Keratinocyte (primary cell): Measurements from ENCODE around the gene FAM90A1. TPM values are rescaled to one million over a fixed set of nuclear protein-coding genes. Genes with fewer than 3 reads are reported as not detected.
"Not testable (repeated sequence)": the region's sequence is repeated elsewhere in the genome, so short reads cannot be mapped to it uniquely, and the experiment has no call there.

Experiments
- DNase-seq: peaks from one replicate; pipeline ENCODE4 v3.0.0-alpha.2; 2011; ENCODE audit warnings: low read depth, missing footprints, low spot score
- FAIRE-seq: peaks from 2 replicates; lab custom pipeline; 2011; peaks lifted over from hg19 to GRCh38; lab: Jason Lieb, UNC
- H2AFZ ChIP-seq: 2 replicates; pipeline ENCODE4 v1.6.0; 2012; ENCODE audit warnings: low read length, control low read depth, inconsistent platforms; ENCODE audit not compliant: control insufficient read depth
- H3K27ac ChIP-seq: 2 replicates; pipeline ENCODE4 v1.5.1; 2011; ENCODE audit warnings: low read length; ENCODE audit not compliant: control insufficient read depth, insufficient read depth
- H3K27me3 ChIP-seq: 3 replicates; pipeline ENCODE4 v1.6.0; 2011; ENCODE audit warnings: low read length; ENCODE audit not compliant: control insufficient read depth, insufficient read depth; ENCODE audit errors: extremely low read depth
- H3K36me3 ChIP-seq, 2 experiments: 2 replicates in 1 of 2; 3 replicates in 1 of 2; pipeline ENCODE4 v1.5.1; 2011; ENCODE audit warnings: low read length in 2 of 2, mild to moderate bottlenecking in 1 of 2; ENCODE audit not compliant: control insufficient read depth in 2 of 2, insufficient read depth in 2 of 2; ENCODE audit errors: extremely low read depth in 1 of 2
- H3K4me1 ChIP-seq: 3 replicates; pipeline ENCODE4 v1.5.1; 2011; ENCODE audit warnings: low read length; ENCODE audit not compliant: control insufficient read depth, insufficient read depth; ENCODE audit errors: extremely low read depth
- H3K4me2 ChIP-seq: 3 replicates; pipeline ENCODE4 v1.6.0; 2011; ENCODE audit warnings: low read depth, low read length; ENCODE audit not compliant: control insufficient read depth, insufficient read depth; ENCODE audit errors: extremely low read depth
- H3K4me3 ChIP-seq, 3 experiments: fragments of 200-600 bp in 1 of 3; sonication (generic) in 1 of 3; 2 replicates in 2 of 3; 3 replicates in 1 of 3; pipeline ENCODE4 v1.5.1; 2011 to 2016; ENCODE audit warnings: low read length in 3 of 3, mild to moderate bottlenecking in 3 of 3, control low read depth in 2 of 3, inconsistent platforms in 1 of 3, low read depth in 1 of 3, mixed read lengths in 1 of 3, mixed run types in 1 of 3, moderate library complexity in 1 of 3; ENCODE audit not compliant: control insufficient read depth in 2 of 3, insufficient read depth in 2 of 3; ENCODE audit errors: extremely low read depth in 1 of 3
- H3K79me2 ChIP-seq: 2 replicates; pipeline ENCODE4 v1.6.0; 2012; ENCODE audit warnings: low read length; ENCODE audit not compliant: control insufficient read depth, insufficient read depth
- H3K9ac ChIP-seq: 3 replicates; pipeline ENCODE4 v1.6.0; 2011; ENCODE audit warnings: low read length; ENCODE audit not compliant: control insufficient read depth, insufficient read depth; ENCODE audit errors: extremely low read depth
- H3K9me1 ChIP-seq: 3 replicates; pipeline ENCODE4 v1.6.0; 2011; ENCODE audit warnings: low read length; ENCODE audit not compliant: control insufficient read depth, insufficient read depth; ENCODE audit errors: extremely low read depth
- H3K9me3 ChIP-seq: 2 replicates; pipeline ENCODE4 v1.5.1; 2012; ENCODE audit warnings: low read depth, low read length; ENCODE audit not compliant: control insufficient read depth
- H4K20me1 ChIP-seq: 3 replicates; pipeline ENCODE4 v1.6.0; 2011; ENCODE audit warnings: low read length; ENCODE audit not compliant: control insufficient read depth, insufficient read depth; ENCODE audit errors: extremely low read depth
- dilution Hi-C: fragments of 300-500 bp; cut with MboI; formaldehyde crosslinking; loops from one replicate; pipeline ENCODE4 v1.7.0; 2020; ENCODE audit warnings: low sequenced_read_pairs; ENCODE audit not compliant: extremely low pct_ligation_motif_present
- polyA plus RNA-seq, 5 experiments: library from polyadenylated mRNA; depleted of rRNA in 3 of 5; stranded (reverse) in 3 of 5; stranded (forward) in 1 of 5; unstranded in 1 of 5; fragments of >200 nt; gene quantifications; 1 replicate in 1 of 5; 2 replicates in 3 of 5; 3 replicates in 1 of 5; pipeline versions ENCODE4 v1.2.1 to v1.2.3, GENCODE V29; 2011 to 2012; ENCODE audit warnings: missing spikeins in 2 of 5, low read depth in 1 of 5, low replicate concordance in 1 of 5

Gene FAM90A1
- polyA plus RNA-seq, 1 donor (not counting 4 experiments of a cell fraction or from before 2014, with no cell fraction given), result 0.04 TPM

DNA sequence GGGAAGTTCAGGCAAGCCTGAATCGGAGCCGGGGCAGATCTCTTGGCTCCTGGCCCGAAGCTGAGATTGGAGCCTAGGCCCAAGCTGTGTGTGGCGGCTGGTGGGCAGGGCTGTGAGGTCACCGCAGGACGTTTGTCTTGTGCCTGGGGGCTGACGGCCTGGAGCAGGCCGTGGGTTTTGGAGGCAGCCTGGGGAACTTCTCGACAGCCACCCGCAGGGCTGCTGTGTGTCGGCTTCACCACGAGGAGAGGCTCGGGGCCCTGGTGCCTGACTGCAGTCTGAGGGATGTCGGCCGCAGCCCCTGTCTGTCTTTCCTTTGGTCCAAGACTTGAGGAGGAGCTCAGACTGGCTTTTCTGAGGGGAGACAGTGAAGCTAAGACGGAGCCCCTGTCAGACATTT, 5.1 kb downstream of the FAM90A1 start:
- dilution Hi-C loops, H3K4me1 ChIP-seq, H3K27me3 ChIP-seq: not testable (repeated sequence)

GRCh38 chr12:8221844-8222243, 5.6 kb downstream of the FAM90A1 start:
- H3K9ac ChIP-seq, H3K4me1 ChIP-seq, H4K20me1 ChIP-seq, FAIRE-seq, H2AFZ ChIP-seq, H3K27me3 ChIP-seq, H3K36me3 ChIP-seq, H3K4me2 ChIP-seq, DNase-seq, H3K9me3 ChIP-seq, H3K9me1 ChIP-seq, H3K27ac ChIP-seq, H3K4me3 ChIP-seq, H3K79me2 ChIP-seq, dilution Hi-C loops: not testable (repeated sequence)

More for the DNA sequence above, 5.1 kb downstream of the FAM90A1 start:
- H3K79me2 ChIP-seq, H3K4me3 ChIP-seq, H3K9me3 ChIP-seq, H3K27ac ChIP-seq, DNase-seq, H3K9ac ChIP-seq, FAIRE-seq, H3K36me3 ChIP-seq, H2AFZ ChIP-seq, H4K20me1 ChIP-seq, H3K4me2 ChIP-seq, H3K9me1 ChIP-seq: not testable (repeated sequence)

GRCh38 chr12:8221375-8221774, 6.0 kb downstream of the FAM90A1 start:
- dilution Hi-C loops, H3K9me1 ChIP-seq, H3K9ac ChIP-seq, H3K27me3 ChIP-seq, H3K36me3 ChIP-seq, DNase-seq, H3K27ac ChIP-seq, H2AFZ ChIP-seq, H3K9me3 ChIP-seq, H3K4me1 ChIP-seq, H4K20me1 ChIP-seq, FAIRE-seq, H3K79me2 ChIP-seq, H3K4me3 ChIP-seq, H3K4me2 ChIP-seq: not testable (repeated sequence)

DNA sequence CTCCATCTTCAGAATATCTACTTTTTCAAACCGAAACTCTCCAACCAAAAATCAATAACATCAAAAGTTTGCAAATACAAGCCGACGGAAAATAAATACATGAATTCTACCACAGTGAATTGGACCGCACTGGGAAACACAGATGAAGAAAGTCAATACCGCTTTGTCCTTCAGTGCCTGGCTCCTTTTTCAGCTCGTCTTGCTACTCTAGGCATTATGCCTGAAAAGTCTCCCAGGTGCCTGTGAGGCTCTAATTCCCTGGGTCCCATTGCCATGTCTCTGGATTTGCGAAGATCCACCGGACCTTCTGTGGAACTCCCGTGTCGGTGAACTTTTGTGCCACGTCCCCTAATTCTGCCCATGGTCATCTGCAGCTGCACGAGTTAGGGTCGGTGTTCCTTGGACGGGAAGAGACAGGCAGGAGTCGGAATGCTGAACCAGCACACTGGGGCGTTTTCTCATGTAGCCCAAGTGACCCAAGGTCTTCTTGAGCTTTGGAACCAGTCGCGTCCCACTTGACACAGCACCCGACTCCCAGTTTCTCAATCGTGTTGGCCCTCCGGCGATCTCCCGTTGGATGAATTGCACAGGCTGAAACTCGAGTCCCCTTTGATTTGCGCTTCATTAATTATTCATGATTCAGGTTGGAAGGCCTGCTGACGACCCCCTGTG, 8.6 kb downstream of the FAM90A1 start:
- H4K20me1 ChIP-seq, H2AFZ ChIP-seq, H3K36me3 ChIP-seq, H3K4me3 ChIP-seq, H3K79me2 ChIP-seq, DNase-seq, H3K9ac ChIP-seq, H3K4me2 ChIP-seq, H3K4me1 ChIP-seq, H3K9me1 ChIP-seq, H3K9me3 ChIP-seq, H3K27ac ChIP-seq, dilution Hi-C loops, FAIRE-seq, H3K27me3 ChIP-seq: not testable (repeated sequence)

DNA sequence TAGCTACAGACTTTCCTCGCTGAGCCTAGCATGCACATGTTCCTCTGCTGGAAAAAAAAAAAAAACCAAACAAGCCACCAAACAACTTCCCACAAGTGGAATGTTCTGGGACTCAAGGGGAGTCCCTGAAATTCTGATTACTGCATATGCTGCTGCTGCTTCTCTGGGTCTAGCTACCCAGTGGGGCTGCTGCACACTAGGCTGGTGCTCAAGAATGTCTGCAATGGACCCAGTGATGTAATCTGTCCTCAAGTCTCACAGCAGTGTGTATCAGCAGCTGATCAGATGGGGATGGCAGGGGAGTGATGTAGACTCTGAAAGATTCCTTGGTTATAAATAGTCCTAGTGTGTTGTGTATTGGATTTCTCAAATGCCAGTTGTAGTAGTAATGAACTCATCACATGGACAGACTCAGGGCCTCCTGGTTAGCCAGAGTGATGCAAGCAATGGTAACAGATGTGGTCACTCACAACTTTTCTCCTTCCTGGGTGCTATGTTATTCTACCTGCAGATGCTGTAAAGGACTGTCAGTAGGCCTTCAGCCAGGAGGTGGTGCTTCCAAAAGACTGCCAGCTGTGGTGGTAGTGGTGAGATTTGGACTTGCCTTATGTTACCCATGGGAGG, 29.6 kb downstream of the FAM90A1 start:
- H4K20me1 ChIP-seq, dilution Hi-C loops, H2AFZ ChIP-seq, H3K9me3 ChIP-seq, H3K4me3 ChIP-seq, H3K79me2 ChIP-seq, DNase-seq, H3K4me2 ChIP-seq, H3K9me1 ChIP-seq, H3K27me3 ChIP-seq, H3K9ac ChIP-seq, H3K27ac ChIP-seq, H3K4me1 ChIP-seq, H3K36me3 ChIP-seq, FAIRE-seq: not testable (repeated sequence)
